Midbrain (tissue), 1 donor: ENCODE data around the gene GLYATL3.
A peak's percentile ranks its signal among the peaks of the same experiment; 100 is the strongest.
"Not testable (repeated sequence)": the region's sequence is repeated elsewhere in the genome, so short reads cannot be mapped to it uniquely, and the experiment has no call there.

Experiments
- DNase-seq: peaks from one replicate; lab custom pipeline; 2025; lab: John Stamatoyannopoulos, UW

Gene GLYATL3

DNA sequence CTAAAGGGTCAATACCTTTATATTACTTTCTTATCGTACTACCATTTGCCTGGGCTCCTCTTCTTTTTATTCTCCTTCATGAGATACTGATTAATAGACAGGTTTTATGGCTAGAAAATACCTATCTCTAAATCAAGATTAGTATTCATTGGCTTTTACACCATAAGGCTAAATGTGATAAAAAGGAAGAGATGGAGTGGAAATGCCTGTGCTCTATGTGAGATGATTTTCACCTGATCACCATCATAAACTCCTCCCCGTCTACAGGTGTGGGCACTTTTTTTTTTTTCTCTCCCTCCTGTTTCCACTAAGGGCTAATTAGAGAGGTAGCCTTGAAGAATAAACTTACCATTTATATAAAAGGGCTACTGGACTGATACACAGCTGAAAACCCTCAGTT, at the start of gene GLYATL3:
GLYATL3 (plus strand) TSS at position 301 of the 400 bp plus-strand sequence. CDS start 12,068 bp downstream, outside the sequence.
- no peak for DNase-seq

DNA sequence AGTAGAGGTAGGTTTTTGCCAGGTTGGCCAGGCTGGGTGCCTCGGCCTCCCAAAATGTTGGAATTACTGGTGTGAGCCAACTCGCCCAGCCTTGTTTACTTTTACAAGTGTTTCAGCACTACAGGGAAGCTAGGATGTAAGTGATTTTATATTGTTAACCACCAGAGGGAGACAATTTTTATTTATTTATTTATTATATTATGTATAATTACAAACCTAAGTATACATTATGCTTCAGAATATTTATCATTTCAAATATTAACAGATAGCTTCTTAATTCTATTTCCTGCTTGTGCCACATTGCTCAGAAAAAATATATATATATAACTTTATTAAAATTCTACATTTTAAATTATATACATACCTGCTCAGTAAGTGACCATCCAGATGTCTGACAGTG, 46.5 kb upstream of the GLYATL3 start:
- DNase-seq, result no peak

DNA sequence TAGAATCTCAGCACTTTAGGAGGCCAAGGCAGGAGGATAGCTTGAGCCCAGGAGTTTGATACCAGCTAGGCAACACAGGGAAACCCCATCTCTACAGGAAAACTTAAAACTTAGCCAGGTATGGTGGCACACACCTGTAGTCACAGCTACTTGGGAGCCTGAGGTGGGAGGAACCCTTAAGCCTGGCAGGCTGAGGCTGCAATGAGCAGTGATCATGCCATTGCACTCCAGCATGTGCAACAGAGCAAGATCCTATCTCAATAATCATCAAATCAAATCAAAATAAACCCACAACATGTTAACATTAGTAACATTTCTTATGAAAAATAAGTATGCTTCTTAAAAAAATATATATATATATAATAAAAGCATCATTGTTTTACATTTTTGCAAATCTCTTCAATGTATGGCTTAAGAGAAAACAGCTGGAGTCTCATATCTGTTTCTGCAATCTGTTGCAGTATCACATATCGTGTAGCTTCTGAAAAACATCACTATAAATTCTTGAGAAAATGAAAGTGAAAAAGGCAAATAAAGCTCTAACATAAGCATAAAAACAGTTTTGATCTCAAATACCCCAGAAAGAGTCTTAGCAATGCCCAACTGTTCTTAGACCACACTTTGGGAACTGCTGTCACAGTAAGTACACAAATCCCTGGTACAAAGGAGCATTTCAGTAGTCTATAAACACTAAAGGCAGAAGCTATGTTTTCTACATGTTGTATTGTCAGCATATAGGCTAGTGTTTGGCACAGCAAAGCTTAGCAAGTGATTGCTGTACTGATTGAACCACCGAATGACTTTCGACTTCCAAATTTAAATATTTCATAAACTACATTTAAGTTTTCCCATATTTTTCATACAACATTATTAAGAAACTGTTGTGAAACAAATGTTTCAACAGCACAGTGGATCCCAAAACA, 44.7 kb upstream of the GLYATL3 start:
- no peak for DNase-seq

DNA sequence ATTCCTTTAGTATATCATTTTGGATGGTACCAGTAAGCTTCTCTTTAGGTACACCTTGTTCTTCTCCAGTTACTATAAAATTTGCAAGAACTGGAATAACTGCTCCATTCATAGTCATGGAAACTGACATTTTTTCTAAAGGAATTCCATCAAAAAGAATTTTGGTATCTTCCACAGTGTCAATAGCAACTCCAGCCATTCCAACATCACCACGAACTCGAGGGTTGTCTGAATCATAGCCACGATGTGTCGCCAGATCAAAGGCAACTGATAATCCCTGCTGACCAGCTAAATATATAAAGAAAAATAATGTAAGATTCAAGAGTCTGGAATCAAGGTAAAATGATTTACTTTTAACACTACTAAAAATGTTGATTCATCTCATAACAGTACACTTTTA, 42.0 kb upstream of the GLYATL3 start:
- DNase-seq, result no peak

DNA sequence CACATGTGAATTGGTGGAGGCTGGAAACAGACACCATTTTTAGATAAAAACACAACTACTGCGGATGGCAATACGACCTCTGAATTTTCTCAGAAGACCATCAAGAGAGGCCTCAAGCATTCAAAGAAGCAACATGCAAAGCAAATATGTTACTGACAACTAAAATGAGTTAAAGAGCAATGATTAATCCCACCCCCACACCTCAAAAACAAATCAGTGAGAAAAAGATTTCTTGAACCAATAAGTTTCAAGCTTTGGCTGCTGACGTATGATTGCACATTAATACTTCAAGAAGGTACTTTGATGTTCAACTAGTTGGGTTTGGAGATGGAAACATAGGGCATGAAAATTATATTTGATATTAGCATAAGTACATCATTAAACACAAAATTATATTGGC, 37.7 kb upstream of the GLYATL3 start:
- no peak for DNase-seq

DNA sequence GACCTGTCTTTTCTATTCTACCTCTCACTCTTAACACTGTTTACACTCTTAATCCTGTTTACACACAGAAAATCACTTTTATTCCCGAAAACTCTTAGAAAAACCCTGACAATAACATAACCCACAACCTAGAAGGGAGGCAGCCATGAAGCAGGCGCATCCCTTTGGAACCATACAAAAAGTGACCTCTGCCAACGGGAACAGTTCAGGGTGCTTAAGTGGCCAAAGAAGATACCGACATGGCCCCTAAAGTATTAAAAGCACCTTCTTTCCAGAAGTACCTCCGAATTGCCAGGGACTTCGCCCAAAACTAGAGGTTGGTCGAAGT, 37.2 kb upstream of the GLYATL3 start:
- DNase-seq, result no peak

DNA sequence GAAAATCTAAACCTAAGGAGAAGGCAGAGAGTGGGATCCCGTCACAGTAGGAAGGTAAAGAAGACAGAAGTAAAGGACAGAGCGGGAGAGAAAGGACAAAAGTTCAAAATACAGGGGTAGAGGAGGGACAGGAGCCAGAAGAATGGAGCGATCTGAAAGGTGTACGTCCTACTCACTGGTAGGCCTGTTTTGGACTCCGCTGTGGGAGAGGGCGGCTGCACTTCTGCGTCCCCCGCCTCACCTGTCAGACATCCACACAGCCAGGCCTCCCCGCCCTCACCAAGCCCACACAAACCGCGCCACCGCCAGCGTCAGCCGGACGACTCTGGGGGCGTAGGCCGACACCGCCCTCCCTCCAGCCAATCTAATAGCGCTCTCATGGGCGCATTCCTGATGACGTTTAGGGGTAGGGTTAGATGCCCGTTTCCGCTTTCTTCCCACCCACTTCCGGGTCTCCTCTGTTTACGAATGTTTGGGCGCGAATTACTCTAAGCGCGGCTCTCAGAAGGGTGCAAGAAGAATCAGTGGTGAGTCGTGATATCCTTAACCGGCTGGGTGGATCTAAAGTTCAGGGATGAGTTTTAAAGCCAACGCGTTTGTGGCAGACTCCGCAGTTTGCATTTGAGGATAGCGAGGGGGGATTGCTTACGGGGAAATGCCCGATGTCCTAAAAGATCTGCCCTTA, 36.7 kb upstream of the GLYATL3 start, which contains the start of the genes CENPQ and MMUT:
CENPQ (plus strand) TSS at position 444 of the 685 bp plus-strand sequence. CDS start 6,807 bp downstream, outside the sequence.
MMUT (minus strand) TSS at position 327 of the 685 bp plus-strand sequence. CDS start 3,787 bp downstream, outside the sequence.
- DNase-seq, result peak; percentile 96

DNA sequence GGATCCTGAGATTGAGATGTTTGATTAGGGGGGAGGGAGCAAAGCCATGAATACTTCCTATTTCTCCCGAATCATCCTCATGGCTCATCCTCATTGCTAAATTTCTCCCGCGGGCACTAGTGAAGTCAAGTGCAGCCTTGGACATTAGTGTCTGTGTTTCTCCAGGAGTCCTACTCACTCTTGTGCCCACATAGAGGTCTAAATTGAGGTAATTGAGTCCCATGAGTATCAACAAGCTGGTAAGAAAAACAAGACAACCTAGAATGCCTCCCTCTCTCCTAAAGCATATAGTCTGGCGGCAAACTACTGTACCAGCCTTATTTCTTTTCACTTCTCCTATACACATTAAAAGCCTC, 36.1 kb upstream of the GLYATL3 start:
- DNase-seq, result no peak

DNA sequence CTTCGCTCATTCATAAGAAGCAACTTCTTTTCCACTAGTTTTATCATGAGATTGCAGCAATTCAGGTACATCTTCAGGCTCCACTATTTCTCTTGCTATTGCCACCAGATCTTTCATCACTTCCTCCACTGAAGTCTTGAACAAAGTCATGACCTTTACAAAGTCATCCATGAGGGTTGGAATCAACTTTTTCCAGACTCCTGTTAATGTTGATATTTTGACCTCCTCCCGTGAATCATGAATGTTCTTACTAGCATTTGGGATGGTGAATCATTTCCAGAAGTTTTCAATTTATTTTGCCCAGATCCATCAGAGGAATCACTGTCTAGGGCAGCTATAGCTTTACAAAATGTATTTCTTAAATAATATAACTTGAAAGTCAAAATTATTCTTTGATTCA, 35.0 kb upstream of the GLYATL3 start:
- no peak for DNase-seq

DNA sequence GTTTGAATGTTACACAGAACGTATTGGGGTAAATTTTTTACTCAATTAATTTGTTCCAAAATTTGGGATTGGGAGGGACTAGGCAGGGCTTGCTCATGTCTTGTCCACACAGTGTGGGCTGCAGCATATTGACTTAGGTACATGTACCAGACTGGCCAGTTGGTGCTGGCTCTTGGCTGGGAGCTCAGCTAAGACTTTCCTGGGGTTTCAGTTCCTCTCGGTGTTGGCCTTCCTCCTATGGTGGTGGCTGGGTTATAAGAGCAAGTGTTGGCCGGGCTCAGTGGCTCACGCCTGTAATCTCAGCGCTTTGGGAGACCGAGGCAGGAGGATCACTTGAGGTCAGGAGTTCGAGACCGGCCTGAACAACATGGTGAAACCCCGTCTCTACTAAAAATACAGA, 31.7 kb upstream of the GLYATL3 start:
- DNase-seq, result no peak

DNA sequence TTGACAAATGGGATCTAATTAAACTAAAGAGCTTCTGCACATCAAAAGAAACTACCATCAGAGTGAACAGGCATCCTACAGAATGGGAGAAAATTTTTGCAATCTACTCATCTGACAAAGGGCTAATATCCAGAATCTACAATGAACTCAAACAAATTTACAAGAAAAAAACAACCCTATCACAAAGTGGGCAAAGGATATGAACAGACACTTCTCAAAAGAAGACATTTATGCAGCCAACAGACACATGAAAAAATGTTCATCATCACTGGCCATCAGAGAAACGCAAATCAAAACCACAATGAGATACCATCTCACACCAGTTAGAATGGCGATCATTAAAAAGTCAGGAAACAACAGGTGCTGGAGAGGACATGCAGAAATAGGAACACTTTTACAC, 23.2 kb upstream of the GLYATL3 start:
- DNase-seq, result not testable (repeated sequence)

DNA sequence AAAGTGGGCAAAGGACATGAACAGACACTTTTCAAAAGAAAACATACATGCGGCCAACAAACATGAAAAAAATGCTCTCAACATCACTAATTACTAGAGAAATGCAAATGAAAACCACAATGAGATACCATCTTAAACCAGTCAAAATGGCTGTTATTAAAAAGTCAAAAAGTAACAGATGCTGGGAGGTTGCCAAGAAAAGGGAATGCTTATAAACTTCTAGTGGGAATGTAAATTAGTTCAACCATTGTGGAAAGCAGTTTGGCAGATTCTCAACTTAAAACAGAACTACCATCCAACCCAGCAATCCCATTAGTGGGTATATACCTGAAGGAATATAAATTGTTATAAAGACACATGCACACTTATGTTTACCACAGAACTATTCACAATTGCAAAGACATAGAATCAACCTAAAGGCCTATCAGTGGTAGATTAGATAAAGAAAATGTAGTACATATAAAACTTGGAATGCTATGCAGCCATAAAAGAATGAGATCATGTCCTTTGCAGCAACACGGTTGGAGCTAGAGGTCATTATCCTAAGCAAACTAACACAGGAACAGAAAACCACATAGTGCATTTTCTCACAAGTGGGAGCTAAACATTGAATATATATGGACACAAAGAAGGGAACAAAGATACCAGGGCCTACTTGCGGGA, 20.3 kb upstream of the GLYATL3 start:
- no peak for DNase-seq

DNA sequence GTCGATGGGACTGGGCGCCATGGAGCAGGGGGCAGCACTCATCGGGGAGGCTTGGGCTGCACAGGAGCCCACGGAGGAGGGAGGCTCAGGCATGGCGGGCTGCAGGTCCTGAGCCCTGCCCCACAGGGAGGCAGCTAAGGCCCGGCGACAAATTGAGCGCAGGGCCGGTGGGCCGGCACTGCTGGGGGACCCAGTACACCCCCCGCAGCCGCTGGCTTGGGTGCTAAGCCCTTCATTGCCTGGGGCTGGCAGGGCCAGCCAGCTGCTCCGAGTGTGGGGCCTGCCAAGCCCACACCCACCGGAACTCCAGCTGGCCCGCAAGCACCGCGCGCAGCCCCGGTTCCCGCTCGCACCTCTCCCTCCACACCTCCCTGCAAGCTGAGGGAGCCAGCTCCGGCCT, 17.9 kb upstream of the GLYATL3 start:
- DNase-seq, result not testable (repeated sequence)

DNA sequence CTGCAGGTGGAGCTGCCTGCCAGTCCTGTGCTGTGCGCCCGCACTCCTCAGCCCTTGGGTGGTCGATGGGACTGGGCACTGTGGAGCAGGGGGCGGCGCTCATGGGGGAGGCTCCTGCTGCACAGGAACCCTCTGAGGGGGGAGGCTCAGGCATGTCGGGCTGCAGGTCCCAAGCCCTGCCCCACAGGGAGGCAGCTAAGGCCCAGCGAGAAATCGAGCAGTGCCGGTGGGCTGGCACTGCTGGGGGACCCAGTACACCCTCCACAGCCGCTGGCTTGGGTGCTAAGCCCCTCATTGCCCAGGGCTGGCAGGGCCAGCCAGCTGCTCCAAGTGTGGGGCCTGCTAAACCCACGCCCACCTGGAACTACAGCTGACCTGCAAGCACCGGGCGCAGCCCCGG, 16.3 kb upstream of the GLYATL3 start:
- DNase-seq, result not testable (repeated sequence)

DNA sequence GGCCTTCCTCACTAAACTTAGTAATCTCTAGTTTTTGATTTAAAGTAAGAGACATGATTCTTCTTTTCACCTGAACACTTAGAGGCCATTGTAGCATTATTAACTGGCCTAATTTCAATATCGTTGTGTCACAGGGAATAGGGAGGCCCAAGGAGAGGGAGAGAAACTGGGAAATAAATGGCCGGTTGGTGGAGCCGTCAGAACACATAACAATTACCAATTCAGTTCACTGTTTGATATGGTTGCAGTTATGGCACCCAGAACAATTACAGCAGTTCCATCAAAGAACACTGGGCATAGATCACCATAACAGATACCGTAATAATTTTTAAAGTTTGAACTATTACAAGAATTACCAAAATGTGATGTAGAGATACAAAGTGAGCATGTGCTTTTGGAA, 9.1 kb upstream of the GLYATL3 start:
- DNase-seq, result no peak

DNA sequence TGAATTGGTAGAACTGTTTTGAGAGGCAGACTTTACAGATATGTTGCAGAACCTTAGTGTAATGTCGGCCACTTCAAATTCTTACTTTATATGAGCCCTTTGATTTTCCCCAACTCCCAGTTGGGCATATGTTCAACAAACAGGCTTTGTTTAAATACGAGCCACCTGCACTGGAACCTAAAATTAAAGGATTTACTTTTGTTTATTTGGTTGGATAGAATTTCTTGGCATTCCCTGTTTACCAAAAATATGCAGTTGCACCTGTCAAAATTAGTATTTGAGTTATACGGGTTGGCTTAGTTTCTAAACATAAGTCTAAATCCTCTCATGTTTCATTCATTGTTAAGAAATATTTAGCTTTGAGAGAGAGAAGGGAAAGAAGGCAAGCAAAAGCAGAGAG, 2.4 kb upstream of the GLYATL3 start:
- no peak for DNase-seq

DNA sequence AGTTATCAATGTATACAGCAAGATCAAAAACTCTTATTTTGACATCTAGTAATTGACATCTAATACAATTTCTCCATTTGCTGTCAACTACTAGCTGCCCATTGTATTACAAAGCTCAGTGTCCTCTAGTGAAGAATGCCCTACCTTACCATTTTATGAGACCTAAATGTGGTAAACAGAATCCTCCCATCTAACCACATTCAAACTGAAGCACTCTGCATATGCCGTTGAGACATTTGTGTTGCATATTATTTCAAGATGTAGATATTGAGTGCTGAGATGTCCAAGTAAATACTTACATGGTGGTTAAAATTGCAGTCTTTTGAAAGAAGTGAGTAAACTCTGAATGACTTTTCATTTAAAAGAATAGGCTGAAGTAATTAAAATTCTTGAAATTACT, 597 bp upstream of the GLYATL3 start:
- DNase-seq, result no peak

DNA sequence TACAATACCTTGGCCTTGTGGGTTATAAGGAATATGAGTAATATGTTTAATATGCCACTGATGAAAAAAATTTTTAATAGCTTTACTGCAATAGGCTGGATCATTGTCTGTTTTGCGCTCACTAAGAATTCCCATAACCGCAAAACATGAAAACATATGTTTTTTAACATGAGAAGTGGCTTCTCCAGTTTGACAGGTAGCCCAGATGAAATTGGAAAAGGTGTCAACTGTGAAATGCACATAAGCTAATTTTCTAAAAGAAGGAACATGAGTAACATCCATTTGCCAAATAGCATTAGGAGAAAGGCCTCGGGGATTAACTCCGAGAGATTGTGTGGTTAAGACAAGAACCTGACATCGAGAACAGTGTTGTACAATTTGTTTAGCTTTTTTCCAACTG, 4.9 kb downstream of the GLYATL3 start:
- DNase-seq, result no peak

DNA sequence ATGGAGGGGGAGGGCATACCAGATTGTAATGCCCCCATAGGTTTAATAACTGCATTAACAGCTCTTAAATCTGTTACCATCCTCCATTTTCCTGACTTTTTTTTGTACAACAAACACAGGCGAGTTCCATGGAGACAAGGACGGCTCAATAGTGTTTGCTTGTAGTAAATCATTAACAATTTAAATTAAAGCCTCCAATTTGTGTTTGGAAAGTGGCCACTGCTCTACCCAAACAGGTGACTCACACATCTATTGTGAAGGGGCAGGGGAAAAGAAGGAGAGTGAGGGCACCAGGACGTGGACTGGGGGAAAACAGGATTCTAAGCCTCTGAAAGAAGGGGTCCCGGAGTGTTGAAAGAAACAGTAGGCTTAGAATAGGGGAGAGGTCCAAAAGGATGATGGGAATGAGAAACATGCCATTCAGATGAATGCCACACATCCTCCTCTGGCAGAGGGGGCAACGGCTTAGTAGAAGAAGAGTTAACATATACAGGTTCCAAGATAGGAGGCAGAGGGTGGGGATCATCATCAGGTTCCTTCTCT, 6.9 kb downstream of the GLYATL3 start:
- no peak for DNase-seq

DNA sequence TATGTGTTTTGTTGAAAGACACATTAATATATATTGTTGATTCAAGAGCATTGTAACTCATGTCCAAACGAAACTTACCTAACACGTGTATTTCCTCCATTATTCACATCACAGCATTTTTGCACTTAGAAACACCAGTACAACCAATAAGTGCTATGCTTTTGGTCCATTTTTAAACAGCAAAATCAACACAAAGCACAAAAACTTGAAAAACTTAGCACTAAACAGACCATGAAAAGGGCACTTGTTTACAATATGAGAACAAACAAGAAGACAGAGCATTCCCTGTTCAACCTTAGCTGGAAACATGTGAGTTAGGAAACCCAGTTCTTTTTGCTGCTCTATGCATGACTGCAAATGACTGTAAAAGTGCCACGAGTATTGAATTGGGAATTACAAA, 9.6 kb downstream of the GLYATL3 start:
- DNase-seq, result no peak

DNA sequence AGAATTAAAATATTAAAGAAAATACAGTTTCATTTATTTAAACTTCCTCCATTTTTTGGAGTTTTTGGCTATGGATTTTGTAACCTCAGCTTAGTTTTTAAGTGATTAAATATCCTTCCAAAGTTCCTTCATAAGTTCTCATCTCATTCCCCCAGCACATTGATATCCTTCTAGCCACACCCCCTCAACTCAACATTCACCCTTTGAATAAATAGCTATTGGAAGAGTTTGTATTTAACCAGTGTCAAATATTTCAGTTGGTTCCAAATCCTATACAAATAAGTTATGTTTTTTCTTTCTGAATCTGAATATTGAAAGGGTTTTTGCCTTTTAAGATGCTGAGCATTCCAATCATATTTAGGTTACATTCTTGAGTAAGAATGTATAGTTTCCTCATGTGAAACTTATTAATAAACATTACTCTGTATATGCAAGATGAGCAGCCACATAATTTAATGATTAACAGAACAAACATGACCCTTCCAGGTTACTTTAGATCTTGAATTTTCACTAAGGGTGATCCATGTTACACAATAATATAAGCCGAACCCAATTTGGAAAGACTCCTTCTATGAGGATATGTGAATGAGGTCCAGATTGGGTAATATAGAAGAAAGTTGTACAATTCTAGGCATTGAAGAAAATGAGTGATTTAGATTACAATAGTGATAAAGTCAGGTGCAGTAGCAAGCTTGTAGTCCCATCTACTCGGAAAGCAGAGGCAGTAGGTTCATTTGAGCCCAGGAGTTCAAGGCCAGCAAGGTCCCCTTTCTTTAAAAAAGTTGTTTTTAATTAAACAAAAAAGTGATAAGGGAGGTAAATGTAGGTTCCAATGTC, 13.6 kb downstream of the GLYATL3 start:
- DNase-seq, result no peak
